Skeletal muscle satellite cell (primary cell): ENCODE measurements around the gene PRKN.

Experiments
- H3K27me3 ChIP-seq: 2 replicates; pipeline ENCODE4 v1.7.0; 2013; ENCODE audit warnings: low read length; ENCODE audit not compliant: control insufficient read depth, insufficient read depth
- H3K36me3 ChIP-seq: 2 replicates; pipeline ENCODE4 v1.7.0; 2013; ENCODE audit warnings: mild to moderate bottlenecking, control low read depth, low read length; ENCODE audit not compliant: insufficient read depth
- H3K4me1 ChIP-seq: 2 replicates; pipeline ENCODE4 v1.7.0; 2013; ENCODE audit warnings: low read length; ENCODE audit not compliant: control insufficient read depth, insufficient read depth
- H3K4me2 ChIP-seq: 2 replicates; pipeline ENCODE4 v1.7.0; 2013; ENCODE audit warnings: mild to moderate bottlenecking, low read length
- H3K4me3 ChIP-seq: 2 replicates; pipeline ENCODE4 v1.7.0; 2013; ENCODE audit warnings: low read length
- H3K9ac ChIP-seq: 2 replicates; pipeline ENCODE4 v1.7.0; 2013; ENCODE audit warnings: mild to moderate bottlenecking, low read depth, low read length, moderate library complexity
- H3K9me3 ChIP-seq: replicated peaks from 2 replicates; pipeline ENCODE4 v1.7.0; 2013; ENCODE audit warnings: mild to moderate bottlenecking, control low read depth, low read length

The PRKN gene

GRCh38 chr6:162637317-162637716 is 90.2 kb downstream of the PRKN start:
- Histone ChIP-seq H3K9me3 (no peaks in the 10 kb centered on the region), H3K9ac (no peak overlapping the region), H3K36me3 (no peaks in the 10 kb centered on the region), H3K4me1 (no peaks in the 10 kb centered on the region), H3K4me2 (no peak overlapping the region), H3K4me3 (no peak overlapping the region), H3K27me3 (no peaks in the 10 kb centered on the region)

DNA sequence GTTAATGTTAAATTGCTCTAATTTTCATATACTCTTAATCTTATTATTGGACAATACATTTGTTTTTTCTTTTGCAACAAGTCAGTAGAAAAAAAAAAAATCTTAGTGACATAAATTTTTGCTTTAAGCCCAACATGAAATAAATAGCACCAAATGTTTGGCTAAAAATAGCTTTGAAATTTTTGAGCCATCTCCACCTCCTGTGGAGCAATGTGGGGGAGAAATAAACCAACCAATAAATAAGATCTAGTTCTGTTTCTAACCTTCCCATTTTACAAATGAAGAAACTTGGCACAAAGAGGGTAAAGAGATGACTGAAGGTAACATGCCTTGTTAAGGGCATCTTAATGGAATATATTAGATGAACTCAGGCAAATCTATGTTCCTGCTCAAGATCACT is 91.4 kb downstream of the PRKN start:
- H3K4me1 ChIP-seq, result no peaks in the 10 kb centered on the region

DNA sequence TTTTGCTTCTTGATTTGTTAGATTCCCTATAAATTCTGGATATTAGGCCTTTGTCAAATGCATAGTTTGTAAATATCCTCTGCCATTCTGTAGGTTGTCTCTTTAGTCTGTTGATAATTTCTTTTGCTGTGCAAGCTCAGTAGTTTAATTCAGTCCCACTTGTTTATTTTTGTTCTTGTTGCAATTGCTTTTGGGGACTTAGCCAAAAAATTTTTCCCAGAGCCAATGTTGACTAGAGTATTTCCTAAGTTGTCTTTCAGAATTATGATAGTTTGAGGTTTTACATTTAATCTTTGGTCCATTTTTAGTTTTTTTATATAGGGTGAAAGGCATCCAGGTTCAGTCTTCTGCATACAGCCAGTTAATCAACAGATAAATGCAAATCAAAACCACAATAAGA is 96.0 kb downstream of the PRKN start:
- Histone ChIP-seq H3K9me3 (no peaks in the 10 kb centered on the region), H3K4me2 (no peak overlapping the region), H3K27me3 (no peaks in the 10 kb centered on the region), H3K9ac (no peak overlapping the region), H3K4me1 (no peaks in the 10 kb centered on the region), H3K36me3 (no peaks in the 10 kb centered on the region), H3K4me3 (no peak overlapping the region)

More for the DNA sequence above, 91.4 kb downstream of the PRKN start:
- no peak overlapping the region for H3K4me2 ChIP-seq
- H3K9ac ChIP-seq, result no peak overlapping the region
- no peak overlapping the region for H3K4me3 ChIP-seq
- H3K27me3 ChIP-seq, result no peaks in the 10 kb centered on the region
- no peaks in the 10 kb centered on the region for H3K36me3 ChIP-seq
- H3K9me3 ChIP-seq, result no peaks in the 10 kb centered on the region

DNA sequence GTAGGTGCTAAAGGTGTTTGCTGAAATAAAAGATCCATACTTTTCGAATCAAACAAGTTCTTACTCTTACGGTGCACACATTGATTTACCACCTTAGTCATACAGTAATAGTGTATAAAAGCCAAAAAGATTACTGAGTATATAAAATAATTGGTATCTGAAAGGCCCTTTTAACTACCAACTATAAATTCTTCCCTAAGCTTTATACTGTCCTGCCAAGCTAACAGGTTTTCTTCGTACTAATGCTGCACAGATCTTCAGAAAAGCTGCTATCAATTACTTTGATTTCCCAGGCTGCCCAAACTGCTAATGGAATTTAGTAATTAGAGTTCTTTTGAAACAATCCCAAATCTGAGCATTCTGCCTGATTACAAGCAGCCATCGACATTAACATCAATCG is 97.5 kb downstream of the PRKN start:
- Histone ChIP-seq H3K9ac (no peak overlapping the region), H3K27me3 (no peaks in the 10 kb centered on the region), H3K9me3 (no peaks in the 10 kb centered on the region), H3K4me2 (no peak overlapping the region), H3K36me3 (no peaks in the 10 kb centered on the region), H3K4me1 (peaks cover 4% of the 10 kb centered on the region), H3K4me3 (no peak overlapping the region)

- Histone ChIP-seq H3K4me3 (no peak overlapping the region), H3K4me1 (peaks cover 4% of the 10 kb centered on the region), H3K9me3 (no peaks in the 10 kb centered on the region), H3K36me3 (no peaks in the 10 kb centered on the region), H3K4me2 (no peak overlapping the region), H3K27me3 (no peaks in the 10 kb centered on the region), H3K9ac (no peak overlapping the region)
Measured at GRCh38 chr6:162627825-162628224, 99.7 kb downstream of the PRKN start.

DNA sequence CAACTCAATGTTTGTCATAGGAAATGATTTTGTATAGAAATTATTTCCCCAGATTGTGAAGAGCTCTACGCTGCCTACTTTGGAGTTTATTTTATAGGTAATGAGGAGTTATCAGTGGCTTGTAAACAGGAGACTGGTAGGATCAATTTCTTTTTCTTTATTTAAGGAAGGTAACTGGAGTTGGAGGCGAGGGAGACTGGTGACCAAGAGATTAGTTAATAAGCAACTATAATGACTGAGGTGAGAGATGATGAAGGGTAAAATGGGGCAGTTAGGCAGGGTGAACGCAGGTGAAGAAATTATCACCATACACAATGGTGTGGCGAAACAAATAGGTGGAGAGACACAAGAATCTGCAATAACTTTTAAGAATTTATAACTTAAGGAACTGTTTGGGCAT is 100.2 kb downstream of the PRKN start:
- H3K36me3 ChIP-seq, result no peaks in the 10 kb centered on the region
- no peak overlapping the region for H3K4me2 ChIP-seq
- peaks cover 4% of the 10 kb centered on the region for H3K4me1 ChIP-seq
- no peaks in the 10 kb centered on the region for H3K9me3 ChIP-seq
- H3K27me3 ChIP-seq, result no peaks in the 10 kb centered on the region
- no peak overlapping the region for H3K4me3 ChIP-seq
- no peak overlapping the region for H3K9ac ChIP-seq

DNA sequence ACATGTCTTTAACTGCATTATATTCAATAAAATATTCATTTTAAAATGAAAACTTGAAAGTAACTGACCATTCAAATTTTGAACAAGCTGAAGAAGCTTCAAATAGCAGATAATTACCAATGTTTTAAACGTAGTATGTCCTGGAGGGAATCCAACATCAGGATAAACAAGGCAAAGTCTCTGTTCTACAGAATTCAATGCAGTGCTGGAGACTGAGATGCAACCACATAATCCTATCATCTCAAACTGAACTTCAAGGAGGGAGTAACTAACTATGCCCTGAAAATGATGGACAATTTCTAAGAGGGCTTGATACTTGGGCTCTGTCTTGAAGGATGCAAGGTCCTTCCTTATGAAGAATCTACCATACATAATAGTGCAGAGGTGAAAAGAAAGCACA is 100.7 kb downstream of the PRKN start:
- H3K4me3 ChIP-seq, result no peak overlapping the region
- peaks cover 4% of the 10 kb centered on the region for H3K4me1 ChIP-seq
- no peaks in the 10 kb centered on the region for H3K27me3 ChIP-seq
- no peaks in the 10 kb centered on the region for H3K9me3 ChIP-seq
- H3K9ac ChIP-seq, result no peak overlapping the region
- H3K4me2 ChIP-seq, result no peak overlapping the region
- no peaks in the 10 kb centered on the region for H3K36me3 ChIP-seq

DNA sequence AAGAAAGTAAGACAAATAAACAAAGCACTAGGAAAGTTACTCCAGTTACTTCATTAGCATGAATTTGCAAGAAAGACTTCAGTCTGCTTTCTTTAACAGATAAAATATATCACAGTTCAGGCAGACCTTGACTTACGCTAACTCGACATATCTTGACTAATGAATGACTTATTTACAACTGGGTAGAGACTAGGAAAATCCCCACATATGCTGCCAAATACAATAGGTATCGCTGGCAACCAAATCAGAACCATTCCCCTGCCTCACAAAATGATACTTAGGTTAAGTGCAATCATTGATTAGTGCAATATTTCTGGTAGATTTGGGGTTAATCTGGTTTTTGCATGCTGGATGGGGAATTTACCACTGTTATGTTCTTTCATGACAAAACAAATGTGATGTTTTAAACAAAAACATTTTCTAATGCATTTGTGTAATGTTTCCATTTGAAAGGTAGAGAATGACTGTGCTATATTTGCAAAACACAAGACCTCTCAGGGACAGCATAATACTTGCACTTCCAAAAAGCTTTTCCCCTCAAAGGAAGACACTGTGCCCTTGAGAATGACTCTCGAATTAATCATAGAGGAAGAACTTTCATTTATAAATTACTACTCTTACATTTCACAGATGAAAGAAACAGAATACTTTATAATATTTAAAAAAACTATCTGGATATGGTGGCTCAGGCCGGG is 101.6 kb downstream of the PRKN start:
- Histone ChIP-seq H3K27me3 (no peaks in the 10 kb centered on the region), H3K4me2 (no peak overlapping the region), H3K9ac (no peak overlapping the region), H3K4me3 (no peak overlapping the region), H3K4me1 (peaks cover 4% of the 10 kb centered on the region), H3K36me3 (no peaks in the 10 kb centered on the region), H3K9me3 (no peaks in the 10 kb centered on the region)

DNA sequence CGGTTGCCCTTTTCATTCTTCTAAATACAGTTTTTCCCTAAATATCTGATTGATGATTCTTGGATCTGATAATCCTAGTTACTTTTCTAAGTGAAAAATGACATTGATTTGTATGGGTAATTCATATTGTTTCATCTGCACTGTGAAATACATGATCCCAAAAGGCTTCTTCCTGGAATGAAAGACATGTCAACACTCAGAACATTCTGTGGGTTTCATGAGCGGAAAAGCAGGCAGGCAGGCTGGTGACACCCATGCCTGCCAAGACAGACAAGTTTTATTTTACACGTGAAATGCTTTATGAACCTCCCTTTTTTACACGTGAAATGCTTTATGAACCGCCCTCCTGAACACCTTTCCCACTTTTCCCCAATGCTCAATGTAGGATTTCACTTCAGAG is 105.0 kb downstream of the PRKN start:
- H3K4me2 ChIP-seq, result no peak overlapping the region
- no peaks in the 10 kb centered on the region for H3K27me3 ChIP-seq
- no peak overlapping the region for H3K9ac ChIP-seq
- no peak overlapping the region for H3K4me3 ChIP-seq
- peaks cover 4% of the 10 kb centered on the region for H3K4me1 ChIP-seq
- no peaks in the 10 kb centered on the region for H3K9me3 ChIP-seq
- no peaks in the 10 kb centered on the region for H3K36me3 ChIP-seq

DNA sequence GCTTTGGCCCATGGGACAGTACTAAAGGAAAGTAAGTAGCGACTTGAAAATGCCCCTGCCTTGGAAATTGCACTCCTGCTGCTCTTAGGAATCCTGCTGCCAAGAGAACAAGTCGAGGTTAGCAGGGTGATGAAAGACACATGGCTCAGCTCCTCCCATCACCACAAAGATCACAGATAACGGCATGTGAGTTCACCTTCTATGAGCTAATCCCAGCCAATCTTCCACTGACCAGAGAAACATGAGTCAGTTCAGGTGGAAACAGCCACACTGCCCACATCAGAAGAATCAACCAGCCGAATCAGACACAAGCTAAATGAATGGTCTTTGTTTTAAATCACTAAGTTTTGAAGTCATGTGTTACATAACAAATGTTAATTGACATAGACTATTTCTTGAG is 106.3 kb downstream of the PRKN start:
- Histone ChIP-seq H3K27me3 (no peaks in the 10 kb centered on the region), H3K9ac (no peak overlapping the region), H3K36me3 (no peaks in the 10 kb centered on the region), H3K9me3 (no peaks in the 10 kb centered on the region), H3K4me3 (no peak overlapping the region), H3K4me1 (peaks cover 4% of the 10 kb centered on the region), H3K4me2 (no peak overlapping the region)

DNA sequence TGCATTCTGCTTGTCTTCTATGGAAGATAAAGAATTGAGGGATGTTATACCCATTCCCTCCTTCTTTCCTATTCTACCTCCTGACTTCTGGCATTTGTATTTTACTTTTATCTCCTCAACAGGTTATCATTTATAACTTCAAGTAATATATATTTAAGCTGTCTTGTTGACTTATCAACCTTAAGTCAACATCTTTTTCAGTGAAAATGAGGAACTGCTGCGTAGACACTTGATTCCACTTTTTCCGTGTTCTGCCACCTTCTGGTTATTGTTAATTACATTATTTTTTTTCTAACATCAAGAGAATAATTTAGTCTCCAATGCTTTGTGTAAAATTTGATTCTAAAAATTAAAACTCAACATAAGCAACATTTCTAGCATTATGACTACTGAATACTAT is 107.5 kb downstream of the PRKN start:
- H3K36me3 ChIP-seq, result no peaks in the 10 kb centered on the region
- no peak overlapping the region for H3K4me3 ChIP-seq
- no peaks in the 10 kb centered on the region for H3K27me3 ChIP-seq
- H3K9ac ChIP-seq, result no peak overlapping the region
- no peak overlapping the region for H3K4me2 ChIP-seq
- H3K9me3 ChIP-seq, result no peaks in the 10 kb centered on the region
- peaks cover 6% of the 10 kb centered on the region for H3K4me1 ChIP-seq

DNA sequence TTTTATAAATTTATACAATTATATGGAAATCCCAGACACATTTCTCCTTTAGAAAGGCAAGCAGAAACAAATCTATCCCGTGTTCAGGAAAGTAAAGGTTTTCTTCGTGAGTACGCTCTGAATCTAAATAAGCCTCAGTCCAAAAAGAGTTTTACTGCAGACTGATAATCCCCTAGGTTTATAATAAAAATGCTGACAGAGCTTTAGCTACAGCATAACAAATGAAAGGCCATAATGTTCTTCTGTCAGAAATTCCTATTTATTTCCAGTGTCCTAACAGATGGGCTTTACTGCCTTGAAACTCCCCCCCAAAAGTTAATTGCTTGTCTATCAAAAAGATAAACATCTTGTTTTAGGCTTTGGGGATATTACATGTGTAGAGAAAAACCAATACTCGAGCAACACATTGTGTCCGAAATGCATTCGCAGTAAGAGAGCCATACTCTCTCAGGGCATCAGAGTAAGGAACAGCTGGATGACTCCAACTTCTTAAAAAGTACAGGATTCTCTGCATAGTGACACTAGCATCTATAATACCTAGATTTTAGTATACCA is 109.0 kb downstream of the PRKN start:
- Histone ChIP-seq H3K4me3 (no peak overlapping the region), H3K4me1 (peaks cover 6% of the 10 kb centered on the region), H3K36me3 (no peaks in the 10 kb centered on the region), H3K9me3 (no peaks in the 10 kb centered on the region), H3K4me2 (no peak overlapping the region), H3K9ac (no peak overlapping the region), H3K27me3 (no peaks in the 10 kb centered on the region)
